HG02623 (cell line): ENCODE results near the gene ASXL2.

Experiments
- ATAC-seq: cut with Tn5 transposase; IDR thresholded peaks from one replicate; pipeline ENCODE4 v1.9.1; 2021; ENCODE audit warnings: moderate library complexity; ENCODE audit not compliant: unreplicated experiment

Gene ASXL2

DNA sequence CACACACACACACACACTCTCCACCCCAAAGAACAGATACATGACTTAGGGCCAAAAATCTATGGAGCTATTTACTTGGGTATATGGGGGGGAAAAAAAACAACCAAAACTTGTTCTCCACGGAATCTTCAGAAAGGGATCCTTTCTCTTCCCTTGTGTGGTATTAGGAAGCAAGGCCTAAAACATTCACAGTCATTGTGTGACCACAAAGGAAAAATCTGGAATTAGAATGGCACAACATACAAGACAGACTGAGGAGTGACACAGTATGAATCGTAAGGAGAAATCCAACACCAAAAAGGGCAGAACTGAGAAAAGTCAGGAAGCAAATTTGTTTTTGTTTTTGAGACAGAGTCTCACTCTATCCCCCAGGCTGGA lies 70.3 kb downstream of the ASXL2 start:
- ATAC-seq = no peak

DNA sequence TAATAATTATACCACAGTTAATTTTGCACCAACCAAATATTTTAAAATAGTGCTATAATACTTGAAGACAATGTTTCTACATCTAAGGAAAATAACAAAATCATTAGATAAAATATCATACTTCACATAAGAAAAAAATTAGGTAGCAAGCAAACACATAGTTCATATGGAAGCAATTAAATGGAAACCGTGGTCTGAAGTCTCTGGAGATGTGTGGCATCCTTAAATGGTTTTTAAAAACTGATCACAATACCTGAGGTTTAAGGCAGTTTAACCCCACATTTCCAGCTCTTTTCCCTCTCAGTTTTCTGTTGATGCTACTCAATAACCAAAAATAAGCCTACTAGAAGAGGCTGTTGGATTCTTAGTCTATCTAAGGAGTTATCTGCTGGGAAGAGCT lies 71.3 kb downstream of the ASXL2 start:
- ATAC-seq = no peak

DNA sequence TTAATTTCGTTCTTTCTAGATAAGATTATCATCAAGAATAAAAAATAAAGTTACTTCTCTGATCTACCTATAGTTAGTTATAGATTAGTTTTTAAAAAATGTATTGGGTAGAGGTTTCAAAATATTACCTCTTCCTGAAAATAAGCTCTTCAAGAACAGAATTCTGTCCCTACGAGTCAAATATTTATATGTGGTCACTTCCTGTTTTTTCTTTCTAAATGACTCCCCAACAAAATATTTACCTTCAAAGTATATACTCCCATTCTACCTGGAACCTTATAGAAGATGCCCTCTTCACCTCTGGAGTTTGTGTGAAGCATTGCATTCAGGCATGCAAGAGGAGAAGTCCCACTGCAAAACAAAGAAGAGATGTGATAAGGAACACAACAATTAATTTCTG lies 72.3 kb downstream of the ASXL2 start:
- ATAC-seq = no peak

DNA sequence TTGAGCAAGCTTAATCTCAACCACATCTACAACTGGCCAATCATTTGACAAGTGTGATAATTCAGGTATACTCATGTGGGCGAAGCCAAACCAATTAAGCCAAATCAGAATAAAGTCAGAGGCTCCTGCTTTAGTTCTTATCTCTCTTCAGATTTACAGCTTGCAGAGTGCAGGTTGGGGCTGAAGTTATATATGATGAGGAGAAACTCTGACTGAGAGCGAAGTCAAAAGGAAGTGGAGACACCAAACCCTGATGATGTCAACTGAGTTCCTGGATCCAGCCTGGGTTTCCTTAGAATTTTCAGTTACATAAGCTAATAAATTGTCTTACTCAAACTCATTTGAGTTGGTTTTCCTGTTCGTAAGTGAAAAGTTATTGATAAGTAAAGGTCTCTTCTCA lies 73.9 kb downstream of the ASXL2 start:
- no peak for ATAC-seq

DNA sequence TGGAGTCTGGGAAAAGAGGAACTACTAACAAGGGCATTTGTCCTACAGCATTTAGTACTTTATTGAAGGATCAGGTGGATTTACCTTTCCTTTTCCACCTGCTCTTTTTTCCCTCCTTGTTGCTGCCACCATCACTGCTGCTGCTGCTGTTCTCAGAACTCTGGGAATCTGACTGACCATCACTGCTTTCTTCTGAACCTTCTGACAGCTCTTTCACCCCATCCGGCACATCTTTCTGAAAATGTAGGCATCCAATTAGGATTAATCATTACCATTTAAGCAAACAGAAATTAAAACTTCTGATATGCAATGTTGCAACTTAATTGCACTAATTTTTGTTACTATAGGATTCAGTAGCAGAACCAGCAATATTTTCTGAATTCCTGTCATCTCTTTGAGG lies 79.0 kb downstream of the ASXL2 start:
- ATAC-seq = no peak

DNA sequence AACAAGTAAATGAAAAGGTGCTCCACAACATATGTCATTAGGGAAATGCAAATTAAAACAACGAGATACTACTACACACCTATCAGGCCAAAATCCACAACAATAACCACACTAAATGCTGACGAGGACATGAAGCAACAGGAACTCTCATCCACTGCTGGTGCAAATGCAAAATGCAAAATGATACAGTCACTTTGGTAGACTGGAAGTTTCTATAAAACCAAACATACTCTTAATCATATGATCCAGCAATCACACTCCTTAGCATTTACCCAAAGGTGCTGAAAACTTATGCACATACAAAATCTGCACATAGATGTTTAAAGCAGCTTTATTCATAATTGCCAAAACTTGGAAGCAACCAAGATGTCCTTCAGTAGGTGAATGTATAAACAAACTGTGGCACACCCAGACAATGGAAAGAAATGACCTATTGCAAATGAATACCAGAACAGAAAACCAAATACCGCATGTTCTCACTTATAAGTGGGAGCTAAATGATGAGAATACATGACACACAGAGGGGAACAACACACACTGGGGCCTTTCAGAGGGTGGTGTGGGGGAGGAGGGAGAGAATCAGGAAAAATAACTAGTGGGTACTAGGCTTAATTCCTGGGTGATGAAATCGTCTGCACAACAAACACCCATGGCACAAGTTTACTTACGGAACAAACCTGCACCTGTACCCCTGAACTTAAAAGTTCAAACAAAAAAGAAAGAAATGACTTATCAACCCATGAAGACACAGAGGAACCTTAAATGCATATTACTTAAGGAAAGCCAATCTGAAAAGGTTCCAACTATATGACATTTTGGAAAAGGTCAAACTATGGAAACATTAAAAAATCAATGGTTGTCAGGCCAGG lies 80.4 kb downstream of the ASXL2 start:
- no peak for ATAC-seq

DNA sequence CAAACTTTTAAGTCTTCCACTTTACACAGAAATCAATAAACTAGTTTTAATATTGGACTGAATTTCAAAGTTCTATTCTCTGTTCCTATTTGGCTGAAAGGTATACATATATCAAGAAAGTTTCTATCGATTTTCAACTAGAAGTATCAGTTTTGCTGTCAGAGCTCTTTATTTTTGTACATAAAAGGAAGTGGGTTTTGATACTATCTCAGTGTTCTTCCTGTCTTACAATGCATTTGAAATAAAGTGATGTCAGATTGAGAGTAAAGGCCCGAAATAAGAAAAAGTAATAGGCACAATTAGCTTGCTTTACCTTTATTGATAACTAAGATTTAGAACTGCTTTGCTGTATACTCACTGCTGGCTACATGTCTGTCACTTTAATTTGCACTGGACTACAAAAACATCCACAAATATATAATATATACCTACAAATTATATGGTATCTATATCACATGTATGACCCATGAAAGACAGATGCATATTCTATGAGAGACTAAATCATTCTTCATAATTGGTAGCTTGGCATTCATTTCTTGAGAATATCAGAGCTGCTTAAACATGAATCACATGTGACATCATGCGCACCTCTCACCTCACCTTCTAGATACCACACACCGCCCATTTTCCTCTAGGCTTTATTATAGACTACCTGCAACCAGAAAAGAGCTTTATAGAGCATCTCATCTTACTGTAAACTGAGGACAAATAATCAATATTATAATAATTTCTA lies 83.6 kb downstream of the ASXL2 start:
- ATAC-seq = peak; percentile 45

DNA sequence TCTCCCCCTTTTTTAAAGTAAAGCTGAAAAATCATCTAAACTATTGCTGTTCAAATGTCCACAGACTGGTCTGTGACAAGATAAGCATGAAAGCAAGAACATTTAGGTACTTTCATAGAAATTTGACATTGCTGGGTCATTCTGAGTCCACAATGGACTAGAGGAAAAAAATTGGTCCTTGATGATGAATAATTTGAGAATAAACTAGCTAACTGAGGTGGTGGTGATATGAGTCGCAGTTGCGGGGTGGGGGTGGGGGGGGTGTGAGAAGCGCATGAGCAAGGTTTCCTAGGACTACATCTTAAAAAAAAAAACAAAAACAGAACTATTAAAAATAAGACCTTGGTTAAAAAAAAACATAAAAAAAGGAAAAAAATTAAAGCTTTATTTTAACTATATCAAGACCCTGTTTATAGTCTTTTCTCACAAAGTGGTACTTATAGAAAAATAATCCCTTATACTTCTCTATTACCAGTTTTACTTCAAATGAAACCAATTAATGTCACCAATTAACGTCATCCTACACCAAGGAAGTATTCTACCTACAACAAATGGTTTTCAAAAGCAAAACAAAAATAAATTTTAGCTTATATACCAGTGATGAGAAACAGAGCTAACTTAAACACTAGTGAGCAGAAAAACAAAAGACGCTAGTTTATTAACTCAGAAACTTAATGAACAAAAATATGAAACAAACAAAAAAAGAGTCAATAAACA lies 88.1 kb downstream of the ASXL2 start:
- ATAC-seq = no peak

DNA sequence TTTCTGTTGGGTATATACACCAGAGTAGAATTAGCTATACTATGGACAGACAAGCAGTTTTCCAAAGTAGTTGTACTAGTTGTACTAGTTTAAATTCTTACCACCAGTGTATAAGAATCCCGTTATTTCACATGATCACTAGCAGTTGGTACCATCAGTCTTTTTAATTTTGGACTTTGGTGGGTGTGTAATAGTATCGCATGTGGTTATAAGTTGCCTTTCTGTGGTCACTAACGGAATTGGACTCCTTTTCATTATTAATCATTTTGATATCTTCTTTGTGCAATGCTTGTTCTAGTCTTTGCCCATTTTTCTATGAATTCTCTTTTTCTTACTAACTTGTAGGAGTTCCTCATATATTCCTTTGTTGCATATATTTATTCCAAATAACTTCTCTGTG lies 89.8 kb downstream of the ASXL2 start:
- ATAC-seq = no peak

DNA sequence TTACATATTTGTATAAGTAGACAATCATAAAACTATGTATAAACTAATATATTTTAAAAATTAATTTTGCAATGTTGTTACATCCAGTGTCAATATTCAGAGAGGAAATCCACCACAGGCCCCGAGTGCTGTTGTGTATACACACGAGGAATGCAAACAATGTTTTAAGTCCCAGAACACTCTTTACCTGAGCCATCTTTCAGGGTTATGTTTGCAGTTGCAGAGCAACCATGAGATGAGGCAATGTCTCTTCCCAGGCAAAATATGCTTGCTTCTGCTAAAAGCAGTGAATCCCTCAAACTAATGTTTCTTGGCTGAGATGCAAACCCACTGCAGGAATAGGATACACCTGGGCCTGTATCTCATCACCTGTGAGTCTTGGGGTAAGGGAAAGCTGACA lies 91.3 kb downstream of the ASXL2 start:
- ATAC-seq = no peak

DNA sequence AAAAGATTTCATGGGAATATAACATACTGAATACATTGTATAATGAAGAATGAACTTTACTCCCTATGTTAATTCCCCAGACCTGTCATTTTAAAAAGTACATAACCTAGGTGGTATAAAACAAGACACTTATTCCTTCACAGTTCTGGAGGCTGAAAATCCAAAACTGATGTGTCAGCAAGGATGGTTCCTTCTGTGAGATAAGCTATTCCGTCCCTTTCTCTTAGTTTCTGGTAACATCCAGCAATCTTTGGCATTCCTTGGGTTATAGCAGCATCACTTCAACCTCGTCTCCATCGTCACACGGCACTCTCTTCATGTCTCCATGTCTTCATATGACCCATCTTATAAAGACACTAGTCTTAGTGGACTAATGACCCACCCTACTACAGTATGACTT lies 93.9 kb downstream of the ASXL2 start:
- no peak for ATAC-seq

DNA sequence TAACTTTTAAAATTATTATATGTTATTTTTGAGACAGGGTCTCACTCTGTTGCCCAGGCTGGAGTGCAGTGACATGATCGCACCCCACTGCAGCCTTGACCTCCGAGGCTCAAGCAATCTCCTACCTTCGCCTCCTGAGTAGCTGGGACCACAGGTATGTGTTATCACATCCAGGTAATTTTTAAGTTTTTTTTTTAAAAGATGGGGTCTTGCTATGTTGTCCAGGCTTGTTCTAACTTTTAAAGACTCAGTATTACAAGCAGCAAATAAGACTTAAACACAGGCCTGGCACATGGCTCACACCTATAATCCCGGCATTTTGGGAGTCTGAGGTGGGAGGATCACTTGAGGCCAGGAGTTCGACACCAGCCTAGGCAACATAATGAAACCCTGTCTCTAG lies 101.2 kb downstream of the ASXL2 start:
- no peak for ATAC-seq

DNA sequence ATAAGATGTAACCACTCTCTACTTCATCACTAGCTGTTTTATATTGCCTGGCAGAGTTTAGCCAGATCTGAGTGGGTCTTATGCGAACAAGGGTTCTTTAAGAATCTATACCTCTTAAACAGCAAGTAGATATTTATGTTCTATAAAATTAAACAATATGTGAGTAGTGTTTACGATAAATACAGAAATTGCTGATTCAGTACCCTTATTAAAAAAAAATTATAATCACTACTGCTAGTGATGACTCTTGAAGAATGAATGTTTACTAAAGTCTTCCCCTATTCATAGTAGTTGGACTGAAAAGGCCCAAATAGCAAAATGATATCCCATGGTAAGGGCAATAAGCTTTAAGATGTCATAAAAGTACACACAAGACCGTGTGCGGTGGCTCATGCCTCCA lies 106.2 kb downstream of the ASXL2 start:
- ATAC-seq = no peak

DNA sequence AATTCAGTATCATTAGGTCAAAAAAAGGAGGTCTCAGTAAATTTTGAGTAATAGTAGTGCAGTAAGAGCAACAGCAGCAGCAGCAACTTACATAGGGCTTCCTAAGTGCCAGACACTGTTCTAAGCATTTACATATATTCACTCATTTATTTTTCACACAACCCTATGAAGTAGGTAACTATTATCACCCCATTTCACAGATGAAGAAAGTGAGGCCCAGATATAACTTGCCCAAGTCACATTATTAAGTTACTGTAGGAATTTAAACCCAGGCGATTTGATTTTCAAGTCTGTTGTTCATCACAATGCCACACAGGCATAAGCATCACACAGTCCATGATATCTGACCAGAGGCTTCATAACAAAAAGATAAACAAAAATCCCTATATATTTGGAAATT lies 114.7 kb downstream of the ASXL2 start:
- no peak for ATAC-seq

DNA sequence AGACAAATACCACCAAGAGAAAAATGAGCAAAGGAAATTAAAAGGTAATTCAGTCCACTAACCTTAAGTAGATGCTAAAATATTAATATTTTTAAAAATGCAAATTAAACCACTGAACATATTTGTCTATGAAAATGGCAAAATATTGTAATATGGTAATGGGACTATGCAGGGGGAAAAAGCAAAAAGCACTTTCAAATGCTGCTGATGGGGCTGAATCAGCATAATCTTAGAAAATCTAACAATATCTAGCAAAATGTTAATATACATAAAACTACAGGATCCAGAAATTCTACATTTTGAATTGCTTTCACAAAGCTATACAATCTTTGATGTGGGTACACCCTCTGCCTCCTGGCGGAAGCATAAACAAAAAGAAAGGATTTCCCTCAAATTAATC lies 118.0 kb downstream of the ASXL2 start:
- no peak for ATAC-seq

DNA sequence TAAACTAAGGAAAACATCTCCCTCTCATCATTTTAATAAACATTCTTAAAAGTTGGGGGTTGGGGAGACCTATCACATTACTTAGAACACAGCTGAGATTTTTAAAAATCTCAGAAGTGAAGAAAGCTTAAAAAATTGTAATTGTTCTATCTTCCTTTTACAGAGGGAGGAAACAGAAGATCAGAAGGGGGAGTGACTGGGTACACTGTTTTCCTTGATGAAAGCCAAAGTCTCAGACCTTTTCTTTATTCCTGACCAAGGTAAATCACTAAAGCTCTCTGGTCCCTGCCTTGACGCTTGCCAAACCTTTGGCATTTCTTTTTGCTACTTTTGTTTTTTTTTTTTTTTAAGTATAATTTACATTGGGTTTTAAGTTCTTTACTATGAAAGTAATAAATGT lies 119.9 kb downstream of the ASXL2 start:
- ATAC-seq = no peak

DNA sequence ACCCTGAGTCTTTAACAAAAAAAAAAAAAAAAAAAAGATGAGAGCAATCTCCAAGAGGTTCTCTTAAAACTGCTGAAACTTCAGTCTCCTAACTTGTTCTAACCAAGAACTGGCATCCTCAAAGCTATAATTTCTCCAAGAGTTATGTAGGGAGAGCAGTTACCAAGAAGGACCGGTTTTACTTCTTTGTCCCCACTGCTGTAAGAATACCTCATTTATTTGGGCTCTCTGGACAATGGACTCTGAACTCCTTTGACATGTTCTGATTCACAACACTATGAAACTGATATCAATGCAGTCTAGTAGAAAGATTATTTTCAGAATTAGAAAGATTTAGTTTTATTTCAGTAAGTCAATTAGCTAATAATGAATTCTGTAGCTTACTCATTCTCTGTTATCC lies 120.4 kb downstream of the ASXL2 start:
- no peak for ATAC-seq

DNA sequence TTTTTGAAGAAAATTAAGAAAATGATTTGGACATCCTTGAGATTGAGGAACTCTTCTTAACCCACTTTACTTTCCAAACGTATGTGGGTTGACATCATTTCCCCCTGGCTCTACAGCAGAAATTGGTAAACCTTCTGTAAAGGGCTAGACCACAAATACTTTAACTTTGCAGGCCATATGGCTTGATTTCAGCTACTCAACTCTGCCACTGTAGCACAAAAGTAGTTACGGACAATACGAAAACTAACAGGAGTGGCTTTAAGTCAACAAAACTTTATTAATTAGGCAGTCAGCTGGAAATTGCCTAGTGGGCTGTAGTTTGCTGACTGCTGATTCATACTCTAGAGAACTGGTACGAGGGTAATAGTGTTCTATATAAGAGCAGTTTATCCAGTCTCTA lies 121.8 kb downstream of the ASXL2 start:
- ATAC-seq = no peak

DNA sequence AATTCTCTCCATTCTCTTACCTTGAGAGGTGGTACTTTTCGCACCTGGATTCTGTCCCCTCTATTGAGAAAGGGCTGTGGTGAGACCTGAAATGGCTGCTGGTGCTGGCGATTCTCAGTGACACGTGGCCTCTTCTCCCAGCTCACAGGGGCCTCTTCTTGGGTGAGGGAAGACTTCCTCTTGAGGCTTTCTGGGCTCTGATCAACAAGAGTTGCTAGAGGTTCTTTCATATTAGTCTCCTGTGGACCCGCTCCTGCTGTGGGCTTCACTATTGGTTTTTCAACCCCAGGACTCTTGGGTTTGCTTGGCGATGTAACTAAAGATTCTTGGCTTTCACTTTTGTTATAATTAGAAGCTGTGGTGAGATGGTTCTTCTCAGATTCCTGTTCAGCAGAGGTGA lies 128.6 kb downstream of the ASXL2 start:
- no peak for ATAC-seq

DNA sequence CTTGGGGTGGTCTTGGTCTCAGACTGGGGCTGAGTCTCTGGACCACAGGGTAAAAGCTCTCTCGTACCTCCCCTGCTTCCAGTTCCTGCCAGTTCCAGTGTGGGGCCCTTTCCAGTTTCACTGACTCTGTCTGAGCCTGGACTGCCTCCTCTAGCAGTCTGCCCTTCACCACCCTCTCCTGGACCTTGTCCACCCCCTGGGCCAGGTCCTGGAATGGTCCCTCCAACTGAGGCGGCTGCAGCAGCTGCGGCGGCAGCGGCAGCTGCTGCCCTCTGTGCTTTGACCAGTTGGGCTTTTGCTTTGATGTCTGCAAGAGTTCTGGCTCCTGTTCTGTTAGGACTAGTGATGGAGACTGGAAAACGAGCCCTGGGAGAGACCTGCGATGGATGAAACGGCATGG lies 134.2 kb downstream of the ASXL2 start:
- ATAC-seq = no peak

DNA sequence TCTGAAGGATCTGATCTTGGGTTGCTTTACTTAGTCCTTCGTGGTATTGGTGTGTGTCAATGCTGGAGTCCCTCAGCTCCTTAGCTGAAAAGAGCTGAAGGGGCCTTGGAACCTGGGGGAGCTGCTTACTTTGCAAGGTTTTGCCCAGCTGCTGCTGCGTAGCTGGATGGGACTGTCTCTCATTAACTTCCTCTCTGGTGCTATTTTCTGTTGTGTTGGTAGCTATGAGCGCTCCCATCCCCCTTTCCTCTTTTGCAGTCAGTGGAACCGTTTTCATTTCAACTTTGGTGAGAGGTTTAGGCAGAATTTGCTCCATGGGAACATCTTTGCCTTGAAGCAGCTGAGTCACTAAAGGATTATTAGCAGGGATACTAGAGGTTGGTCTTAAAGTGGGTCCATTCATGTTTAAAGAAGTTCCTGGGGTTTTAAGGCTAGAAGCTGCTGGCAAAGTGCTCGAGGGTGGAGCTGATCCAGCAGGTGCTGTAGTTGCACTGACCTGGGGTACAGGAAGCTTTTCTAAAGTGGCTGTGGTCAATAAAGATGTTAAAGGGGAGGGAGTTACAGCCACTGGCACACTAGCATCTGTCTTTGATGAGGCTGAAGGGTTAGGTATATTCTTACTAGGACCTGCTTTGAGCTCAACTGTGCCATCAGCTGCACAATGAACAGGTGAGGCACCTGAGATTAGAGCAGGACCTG lies 135.0 kb downstream of the ASXL2 start:
- ATAC-seq = no peak
